ENCODE data around the gene HTR6. TPM values are rescaled to one million over a fixed set of nuclear protein-coding genes. Genes with fewer than 3 reads are reported as not detected.

The HTR6 gene
- total RNA-seq, 1 experiment from 2014 or later = 0.57 TPM

DNA sequence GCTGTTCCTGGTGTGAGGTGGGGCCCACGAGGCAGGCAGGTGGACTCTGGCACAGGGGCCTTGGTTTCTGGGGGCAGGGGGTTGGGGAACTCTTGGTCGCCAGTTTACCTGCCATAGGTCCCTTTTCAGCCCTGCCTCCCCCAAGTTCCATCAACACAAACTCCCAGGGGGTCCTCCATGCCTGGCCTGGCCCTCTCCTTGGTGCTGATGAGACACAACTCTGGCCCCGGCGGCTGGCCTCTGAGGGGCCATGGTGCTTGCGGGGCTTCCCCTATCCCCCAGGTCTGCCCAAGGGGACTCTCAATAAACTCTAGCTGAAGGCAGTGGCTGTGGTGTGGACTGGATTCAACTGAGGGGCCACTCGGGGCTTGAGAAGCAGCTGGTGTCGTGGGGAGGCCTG, 16.0 kb downstream of the HTR6 start:
- RAD21 ChIA-PET (ENCODE audit: low non-redundant PET in 1 of 2, low total read pairs in 2 of 2, uncharacterized antibody in 2 of 2, unreplicated experiment in 2 of 2) = no interaction called here
- no peaks in the 10 kb centered on the region for H3K79me2 ChIP-seq (ENCODE audit: insufficient read depth, low read length)
- no peaks in the 10 kb centered on the region for H3K4me1 ChIP-seq (ENCODE audit: control insufficient read depth in 1 of 2, insufficient read depth in 2 of 2, low read length in 2 of 2)
- intact Hi-C loops (cut with micrococcal nuclease) = no loop called here
- CTCF ChIA-PET = interaction anchor here (1.3 to 1.4 kb wide), 2 partner anchors 19 to 27 kb away, joined by 3 to 4 read pairs; no protein-coding TSS in a partner anchor
- no peaks in the 10 kb centered on the region for H3K9me2 ChIP-seq (ENCODE audit: insufficient read depth)
- no peak overlapping the region for H3K27ac ChIP-seq (ENCODE audit: low read depth, low read length)
- no peaks in the 10 kb centered on the region for H3K9me3 ChIP-seq (ENCODE audit: control insufficient read depth in 1 of 2, insufficient read depth in 1 of 2, low read depth in 1 of 2, low read length in 2 of 2)
- DNase-seq (ENCODE audit: low read depth, low spot score) (no peak), ATAC-seq (no peak)
- H4K20me1 ChIP-seq (ENCODE audit: insufficient read depth) = no peaks in the 10 kb centered on the region
- H3K27me3 ChIP-seq (ENCODE audit: insufficient read depth, low read length) = no peaks in the 10 kb centered on the region
- no TSS peak for BruUV-seq (replicated peaks)
- H3K36me3 ChIP-seq (ENCODE audit: control insufficient read depth in 1 of 2, insufficient read depth in 2 of 2, low read length in 2 of 2) = no peaks in the 10 kb centered on the region
- POLR2A ChIA-PET = no interaction called here
- H3K9ac ChIP-seq (ENCODE audit: low read length) = no peak overlapping the region
- no peak overlapping the region for H3K4me3 ChIP-seq (replicated peaks in 1 of 2; ENCODE audit: low read depth in 1 of 2, low read length in 2 of 2)
- TF ChIP-seq POLR2A (IDR thresholded peaks at IDR 0.05; ENCODE audit: borderline replicate concordance, extremely low read depth, insufficient read depth, insufficient read length) (no peak), JUND (IDR thresholded peaks at IDR 0.05) (no peak), EZH2phosphoT487 (IDR thresholded peaks at IDR 0.05; ENCODE audit: borderline replicate concordance) (no peak)
- TF ChIP-seq, protein P1, sequence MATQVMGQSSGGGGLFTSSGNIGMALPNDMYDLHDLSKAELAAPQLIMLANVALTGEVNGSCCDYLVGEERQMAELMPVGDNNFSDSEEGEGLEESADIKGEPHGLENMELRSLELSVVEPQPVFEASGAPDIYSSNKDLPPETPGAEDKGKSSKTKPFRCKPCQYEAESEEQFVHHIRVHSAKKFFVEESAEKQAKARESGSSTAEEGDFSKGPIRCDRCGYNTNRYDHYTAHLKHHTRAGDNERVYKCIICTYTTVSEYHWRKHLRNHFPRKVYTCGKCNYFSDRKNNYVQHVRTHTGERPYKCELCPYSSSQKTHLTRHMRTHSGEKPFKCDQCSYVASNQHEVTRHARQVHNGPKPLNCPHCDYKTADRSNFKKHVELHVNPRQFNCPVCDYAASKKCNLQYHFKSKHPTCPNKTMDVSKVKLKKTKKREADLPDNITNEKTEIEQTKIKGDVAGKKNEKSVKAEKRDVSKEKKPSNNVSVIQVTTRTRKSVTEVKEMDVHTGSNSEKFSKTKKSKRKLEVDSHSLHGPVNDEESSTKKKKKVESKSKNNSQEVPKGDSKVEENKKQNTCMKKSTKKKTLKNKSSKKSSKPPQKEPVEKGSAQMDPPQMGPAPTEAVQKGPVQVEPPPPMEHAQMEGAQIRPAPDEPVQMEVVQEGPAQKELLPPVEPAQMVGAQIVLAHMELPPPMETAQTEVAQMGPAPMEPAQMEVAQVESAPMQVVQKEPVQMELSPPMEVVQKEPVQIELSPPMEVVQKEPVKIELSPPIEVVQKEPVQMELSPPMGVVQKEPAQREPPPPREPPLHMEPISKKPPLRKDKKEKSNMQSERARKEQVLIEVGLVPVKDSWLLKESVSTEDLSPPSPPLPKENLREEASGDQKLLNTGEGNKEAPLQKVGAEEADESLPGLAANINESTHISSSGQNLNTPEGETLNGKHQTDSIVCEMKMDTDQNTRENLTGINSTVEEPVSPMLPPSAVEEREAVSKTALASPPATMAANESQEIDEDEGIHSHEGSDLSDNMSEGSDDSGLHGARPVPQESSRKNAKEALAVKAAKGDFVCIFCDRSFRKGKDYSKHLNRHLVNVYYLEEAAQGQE (IDR thresholded peaks at IDR 0.05; ENCODE audit: low read depth) = peak; percentile 4; the same call in 1 of the 2 replicates
- no peak overlapping the region for H3K4me2 ChIP-seq (ENCODE audit: low read length)
- H2AFZ ChIP-seq (ENCODE audit: low read depth, low read length, poor library complexity, severe bottlenecking) = no peak overlapping the region

DNA sequence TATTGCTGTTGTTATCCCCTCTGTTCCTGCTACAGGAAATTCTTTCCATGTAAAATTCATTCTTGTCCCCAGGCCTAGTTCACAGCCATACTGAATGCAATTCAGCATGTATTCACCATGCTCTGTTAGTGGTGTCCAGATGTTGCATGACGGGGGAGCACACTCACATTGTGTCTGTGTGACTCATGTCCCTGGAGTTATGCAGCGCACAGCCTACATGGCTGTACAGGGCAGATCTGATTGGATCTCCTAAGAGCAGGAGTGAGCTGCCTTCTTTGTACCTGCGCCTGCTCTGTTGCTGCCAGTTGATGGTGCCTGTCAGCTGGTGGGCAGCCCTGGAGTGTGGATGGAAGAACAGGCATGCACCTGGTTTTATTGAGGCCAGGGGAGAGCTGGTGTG, 17.6 kb downstream of the HTR6 start:
- POLR2A ChIA-PET = interaction anchor here (1.2 kb wide), 1 partner anchor 15 kb away, joined by 3 read pairs; no protein-coding TSS in a partner anchor
- no peaks in the 10 kb centered on the region for H3K4me1 ChIP-seq (ENCODE audit: control insufficient read depth in 1 of 2, insufficient read depth in 2 of 2, low read length in 2 of 2)
- H4K20me1 ChIP-seq (ENCODE audit: insufficient read depth) = no peaks in the 10 kb centered on the region
- H3K4me3 ChIP-seq (replicated peaks in 1 of 2; ENCODE audit: low read depth in 1 of 2, low read length in 2 of 2) = no peak overlapping the region
- H3K36me3 ChIP-seq (ENCODE audit: control insufficient read depth in 1 of 2, insufficient read depth in 2 of 2, low read length in 2 of 2) = no peaks in the 10 kb centered on the region
- intact Hi-C loops (cut with micrococcal nuclease) = no loop called here
- H2AFZ ChIP-seq (ENCODE audit: low read depth, low read length, poor library complexity, severe bottlenecking) = no peak overlapping the region
- H3K79me2 ChIP-seq (ENCODE audit: insufficient read depth, low read length) = no peaks in the 10 kb centered on the region
- H3K27me3 ChIP-seq (ENCODE audit: insufficient read depth, low read length) = no peaks in the 10 kb centered on the region
- no peak overlapping the region for H3K4me2 ChIP-seq (ENCODE audit: low read length)
- no peak overlapping the region for H3K9ac ChIP-seq (ENCODE audit: low read length)
- H3K27ac ChIP-seq (ENCODE audit: low read depth, low read length) = no peak overlapping the region
- H3K9me2 ChIP-seq (ENCODE audit: insufficient read depth) = no peaks in the 10 kb centered on the region
- CTCF ChIA-PET = interaction anchor here (1.0 kb wide), 1 partner anchor 28 kb away, joined by 3 read pairs; no protein-coding TSS in a partner anchor
- no peak for DNase-seq (ENCODE audit: low read depth, low spot score)
- BruUV-seq (replicated peaks) = no TSS peak
- no peaks in the 10 kb centered on the region for H3K9me3 ChIP-seq (ENCODE audit: control insufficient read depth in 1 of 2, insufficient read depth in 1 of 2, low read depth in 1 of 2, low read length in 2 of 2)
- RAD21 ChIA-PET (ENCODE audit: low non-redundant PET in 1 of 2, low total read pairs in 2 of 2, uncharacterized antibody in 2 of 2, unreplicated experiment in 2 of 2) = no interaction called here
- peak; percentile 53; the same call in 1 of the 2 replicates for ATAC-seq
- TF ChIP-seq CBX3 (IDR thresholded peaks at IDR 0.05; ENCODE audit: low read depth) (no peak), JUND (IDR thresholded peaks at IDR 0.05) (no peak), TCF7L2 (IDR thresholded peaks at IDR 0.05; ENCODE audit: borderline replicate concordance, extremely low read depth, insufficient read depth, insufficient read length) (no peak), ELF1 (IDR thresholded peaks at IDR 0.05; ENCODE audit: borderline replicate concordance, low read depth) (no peak), RAD21 (IDR thresholded peaks at IDR 0.05; ENCODE audit: low read depth) (no peak)
- TF ChIP-seq, protein P1 (IDR thresholded peaks at IDR 0.05; ENCODE audit: low read depth) = no peak
- TF ChIP-seq, protein P2, sequence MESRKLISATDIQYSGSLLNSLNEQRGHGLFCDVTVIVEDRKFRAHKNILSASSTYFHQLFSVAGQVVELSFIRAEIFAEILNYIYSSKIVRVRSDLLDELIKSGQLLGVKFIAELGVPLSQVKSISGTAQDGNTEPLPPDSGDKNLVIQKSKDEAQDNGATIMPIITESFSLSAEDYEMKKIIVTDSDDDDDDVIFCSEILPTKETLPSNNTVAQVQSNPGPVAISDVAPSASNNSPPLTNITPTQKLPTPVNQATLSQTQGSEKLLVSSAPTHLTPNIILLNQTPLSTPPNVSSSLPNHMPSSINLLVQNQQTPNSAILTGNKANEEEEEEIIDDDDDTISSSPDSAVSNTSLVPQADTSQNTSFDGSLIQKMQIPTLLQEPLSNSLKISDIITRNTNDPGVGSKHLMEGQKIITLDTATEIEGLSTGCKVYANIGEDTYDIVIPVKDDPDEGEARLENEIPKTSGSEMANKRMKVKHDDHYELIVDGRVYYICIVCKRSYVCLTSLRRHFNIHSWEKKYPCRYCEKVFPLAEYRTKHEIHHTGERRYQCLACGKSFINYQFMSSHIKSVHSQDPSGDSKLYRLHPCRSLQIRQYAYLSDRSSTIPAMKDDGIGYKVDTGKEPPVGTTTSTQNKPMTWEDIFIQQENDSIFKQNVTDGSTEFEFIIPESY (IDR thresholded peaks at IDR 0.05; ENCODE audit: extremely low read depth, insufficient replicate concordance, low read length) = no peak
- TF ChIP-seq, protein P3, sequence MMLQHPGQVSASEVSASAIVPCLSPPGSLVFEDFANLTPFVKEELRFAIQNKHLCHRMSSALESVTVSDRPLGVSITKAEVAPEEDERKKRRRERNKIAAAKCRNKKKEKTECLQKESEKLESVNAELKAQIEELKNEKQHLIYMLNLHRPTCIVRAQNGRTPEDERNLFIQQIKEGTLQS (IDR thresholded peaks at IDR 0.05) = no peak
